GM10266 (cell line): ENCODE data around the gene MEN1.
"Not testable (repeated sequence)": the region's sequence is repeated elsewhere in the genome, so short reads cannot be mapped to it uniquely, and the experiment has no call there.

Source experiments
- DNase-seq: peaks from one replicate; pipeline ENCODE4 v3.0.0; 2012; ENCODE audit errors: extremely low spot score
- CTCF ChIP-seq: IDR thresholded peaks from 2 replicates; pipeline ENCODE4 v1.5.1; 2012; ENCODE audit warnings: mild to moderate bottlenecking, low read depth; ENCODE audit not compliant: control insufficient read depth, insufficient read depth; ENCODE audit errors: missing control alignments

Gene MEN1

GRCh38 chr11:64849598-64850356 is 39.4 kb upstream of the MEN1 start:
- DNase-seq, result no peak
- TF ChIP-seq CTCF, result no peak

GRCh38 chr11:64848826-64849597 is 38.7 kb upstream of the MEN1 start:
- no peak for DNase-seq
- TF ChIP-seq CTCF, result peak; percentile 31

GRCh38 chr11:64848214-64848825 is 38.0 kb upstream of the MEN1 start:
- no peak for DNase-seq

GRCh38 chr11:64846998-64847666 is 36.8 kb upstream of the MEN1 start:
- DNase-seq, result peak; percentile 93
- TF ChIP-seq CTCF, result peak; percentile 98

More at GRCh38 chr11:64848214-64848825, 38.0 kb upstream of the MEN1 start:
- TF ChIP-seq CTCF, result no peak

GRCh38 chr11:64845776-64846129 is 35.4 kb upstream of the MEN1 start:
- DNase-seq, result not testable (repeated sequence)

GRCh38 chr11:64845129-64845775 is 34.9 kb upstream of the MEN1 start:
- no peak for TF ChIP-seq CTCF
- DNase-seq, result no peak
